Panc1 (cell line): ENCODE results near the gene RNF214. TPM values are rescaled to one million over a fixed set of nuclear protein-coding genes. Genes with fewer than 3 reads are reported as not detected.
"Not testable (repeated sequence)": the region's sequence is repeated elsewhere in the genome, so short reads cannot be mapped to it uniquely, and the experiment has no call there.

Experiments used
- ATAC-seq: fragments of 200-7000 bp; cut with Tn5 transposase; 2 replicates; pipeline ENCODE4 v1.9.1; 2020; ENCODE audit warnings: mild to moderate bottlenecking, moderate library complexity
- BruUV-seq: library from RNA; stranded (reverse); fragments of 400-500 nt; replicated peaks from 2 replicates; lab custom pipeline; 2021; lab: Mats Ljungman, UMichigan
- CTCF ChIA-PET: fragments of 300-600 bp; sonication (Branson Sonifier 250); formaldehyde crosslinking; loops from one replicate; lab custom pipeline; 2022; ENCODE audit warnings: antibody characterized with exemption; lab: Charles Lee
- POLR2A ChIA-PET: fragments of 300-600 bp; sonication (Branson Sonifier 250); formaldehyde crosslinking; loops from one replicate; lab custom pipeline; 2022; ENCODE audit warnings: antibody characterized with exemption; lab: Charles Lee
- DNase-seq: peaks from one replicate; pipeline ENCODE4 v3.0.0-alpha.2; 2010; ENCODE audit warnings: low read depth, low spot score
- H3K27ac ChIP-seq: 2 replicates; pipeline ENCODE4 v1.5.1; 2011; ENCODE audit warnings: mild to moderate bottlenecking, low read length, inconsistent platforms
- H3K27me3 ChIP-seq: fragments of 200-500 bp; sonication (Bioruptor generic); 2 replicates; pipeline ENCODE4 v1.6.0; 2014; ENCODE audit warnings: low read length, inconsistent platforms; ENCODE audit not compliant: control insufficient read depth, insufficient read depth
- H3K36me3 ChIP-seq: fragments of 200-500 bp; sonication (Bioruptor generic); 2 replicates; pipeline ENCODE4 v1.5.1; 2014; ENCODE audit warnings: inconsistent platforms, mild to moderate bottlenecking, low read length, moderate library complexity; ENCODE audit not compliant: control insufficient read depth, insufficient read depth
- H3K4me1 ChIP-seq: 2 replicates; pipeline ENCODE4 v1.5.1; 2011; ENCODE audit warnings: inconsistent platforms, mild to moderate bottlenecking, low read length, moderate library complexity; ENCODE audit not compliant: control insufficient read depth, insufficient read depth
- H3K4me3 ChIP-seq, 2 experiments: 2 replicates each; pipeline ENCODE4 v1.5.1; 2011 to 2012; ENCODE audit warnings: low read depth in 2 of 2, low read length in 2 of 2, mild to moderate bottlenecking in 2 of 2, inconsistent platforms in 1 of 2, moderate library complexity in 1 of 2
- H3K9me3 ChIP-seq: fragments of 200-500 bp; sonication (Bioruptor generic); 2 replicates; pipeline ENCODE4 v1.5.1; 2014; ENCODE audit warnings: low read depth, mild to moderate bottlenecking, inconsistent platforms, low read length, moderate library complexity; ENCODE audit not compliant: control insufficient read depth, insufficient read depth
- POLR2AphosphoS5 ChIP-seq: IDR thresholded peaks from 2 replicates; pipeline ENCODE4 v1.6.1; 2012; ENCODE audit warnings: mild to moderate bottlenecking, low read depth, low read length, moderate library complexity
- SIN3A ChIP-seq: IDR thresholded peaks from 2 replicates; pipeline ENCODE4 v1.6.1; 2012; ENCODE audit warnings: low read depth, mild to moderate bottlenecking, low read length, moderate library complexity, borderline replicate concordance; ENCODE audit not compliant: insufficient read depth
- TCF7L2 ChIP-seq: IDR thresholded peaks from 2 replicates; pipeline ENCODE4 v1.6.1; 2011; ENCODE audit warnings: mild to moderate bottlenecking, low read depth, low read length, inconsistent platforms
- in situ Hi-C: cut with HindIII; loops from 2 replicates; pipeline ENCODE4 v1.10.0; 2016; ENCODE audit warnings: low sequenced_read_pairs, low pct_unique_long_range_greater_than_20kb
- intact Hi-C: fragments of 100-400 bp; cut with micrococcal nuclease; formaldehyde crosslinking; loops from one replicate; pipeline ENCODE4 v1.10.0; 2022; ENCODE audit not compliant: unreplicated experiment
- total RNA-seq: library from RNA; stranded (reverse); gene quantifications from one replicate; pipeline ENCODE4 v1.2.1, GENCODE V29; 2021; ENCODE audit not compliant: unreplicated experiment
- TF ChIP-seq, protein P1 (sequence below), 2 experiments: IDR thresholded peaks; 2 replicates each; pipeline ENCODE4 v1.6.1; 2011 to 2012; ENCODE audit warnings: low read depth in 2 of 2, control low read depth in 1 of 2, low read length in 1 of 2, mild to moderate bottlenecking in 1 of 2, moderate library complexity in 1 of 2; ENCODE audit not compliant: insufficient read depth in 1 of 2
- TF ChIP-seq, protein P2 (sequence below): fragments of 450-650 bp; IDR thresholded peaks from 2 replicates; pipeline ENCODE4 v1.5.1; 2017; ENCODE audit warnings: mild to moderate bottlenecking

The RNF214 gene
- total RNA-seq, 1 experiment from 2014 or later, result 39.7 TPM

DNA sequence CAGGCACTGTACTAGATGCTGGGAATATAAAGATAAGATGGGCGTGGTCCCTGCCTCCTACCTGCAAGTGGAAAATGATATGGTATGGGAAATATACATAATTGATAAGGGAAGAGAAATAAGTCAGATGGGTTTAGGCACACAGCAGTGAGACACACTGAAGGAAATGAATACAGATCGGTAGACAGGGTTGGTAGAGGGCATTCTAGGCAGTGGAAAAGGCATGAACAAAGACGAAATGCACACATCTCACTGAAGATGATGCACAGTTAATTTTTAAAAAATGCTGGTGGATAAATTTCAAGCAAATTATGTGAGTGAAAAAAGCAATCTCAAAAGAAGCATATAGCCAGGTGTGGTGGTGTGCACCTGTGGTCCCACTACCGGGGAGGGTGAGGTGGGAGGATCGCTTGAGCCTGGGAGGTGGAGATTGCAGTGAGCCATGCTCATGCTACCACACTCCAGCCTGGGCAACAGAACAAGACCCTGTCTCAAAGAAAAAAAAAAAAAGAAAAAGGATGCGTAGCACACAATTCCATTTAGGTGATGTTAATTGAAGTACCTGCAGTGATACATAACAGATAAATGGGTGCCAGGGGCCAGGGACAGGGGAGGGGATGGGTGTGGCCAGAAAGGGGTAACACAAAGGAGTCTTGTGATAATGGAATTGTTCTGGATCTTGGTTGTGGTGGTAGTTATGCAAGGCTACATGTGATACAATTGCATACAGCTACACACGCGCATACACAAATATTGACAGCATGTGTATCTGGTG is 22.9 kb upstream of the RNF214 start:
- ATAC-seq, POLR2A ChIA-PET, H3K27ac ChIP-seq, BruUV-seq, intact Hi-C loops, H3K9me3 ChIP-seq, DNase-seq, H3K27me3 ChIP-seq, H3K36me3 ChIP-seq, in situ Hi-C loops, H3K4me3 ChIP-seq, CTCF ChIA-PET, H3K4me1 ChIP-seq: not testable (repeated sequence)

DNA sequence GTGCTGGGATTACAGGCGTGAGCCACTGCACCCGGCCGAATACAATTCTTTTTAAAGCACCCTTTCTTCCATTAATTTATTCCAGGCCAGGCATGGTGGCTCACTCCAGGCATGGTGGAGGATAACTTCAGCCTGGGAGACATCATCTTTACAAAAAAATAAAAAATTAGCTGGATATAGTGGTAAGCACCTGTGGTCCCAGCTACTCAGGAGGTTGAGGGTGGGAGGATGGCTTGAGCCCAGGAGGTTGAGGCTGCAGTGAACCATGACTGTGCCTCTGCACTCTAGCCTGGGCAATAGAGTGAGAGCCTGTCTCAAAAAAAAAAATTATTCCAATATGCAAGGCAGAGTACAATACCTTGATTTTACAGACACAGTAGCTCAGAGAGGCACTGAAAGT is 21.9 kb upstream of the RNF214 start:
- TF ChIP-seq POLR2AphosphoS5, result no peak
- TF ChIP-seq, protein P1, sequence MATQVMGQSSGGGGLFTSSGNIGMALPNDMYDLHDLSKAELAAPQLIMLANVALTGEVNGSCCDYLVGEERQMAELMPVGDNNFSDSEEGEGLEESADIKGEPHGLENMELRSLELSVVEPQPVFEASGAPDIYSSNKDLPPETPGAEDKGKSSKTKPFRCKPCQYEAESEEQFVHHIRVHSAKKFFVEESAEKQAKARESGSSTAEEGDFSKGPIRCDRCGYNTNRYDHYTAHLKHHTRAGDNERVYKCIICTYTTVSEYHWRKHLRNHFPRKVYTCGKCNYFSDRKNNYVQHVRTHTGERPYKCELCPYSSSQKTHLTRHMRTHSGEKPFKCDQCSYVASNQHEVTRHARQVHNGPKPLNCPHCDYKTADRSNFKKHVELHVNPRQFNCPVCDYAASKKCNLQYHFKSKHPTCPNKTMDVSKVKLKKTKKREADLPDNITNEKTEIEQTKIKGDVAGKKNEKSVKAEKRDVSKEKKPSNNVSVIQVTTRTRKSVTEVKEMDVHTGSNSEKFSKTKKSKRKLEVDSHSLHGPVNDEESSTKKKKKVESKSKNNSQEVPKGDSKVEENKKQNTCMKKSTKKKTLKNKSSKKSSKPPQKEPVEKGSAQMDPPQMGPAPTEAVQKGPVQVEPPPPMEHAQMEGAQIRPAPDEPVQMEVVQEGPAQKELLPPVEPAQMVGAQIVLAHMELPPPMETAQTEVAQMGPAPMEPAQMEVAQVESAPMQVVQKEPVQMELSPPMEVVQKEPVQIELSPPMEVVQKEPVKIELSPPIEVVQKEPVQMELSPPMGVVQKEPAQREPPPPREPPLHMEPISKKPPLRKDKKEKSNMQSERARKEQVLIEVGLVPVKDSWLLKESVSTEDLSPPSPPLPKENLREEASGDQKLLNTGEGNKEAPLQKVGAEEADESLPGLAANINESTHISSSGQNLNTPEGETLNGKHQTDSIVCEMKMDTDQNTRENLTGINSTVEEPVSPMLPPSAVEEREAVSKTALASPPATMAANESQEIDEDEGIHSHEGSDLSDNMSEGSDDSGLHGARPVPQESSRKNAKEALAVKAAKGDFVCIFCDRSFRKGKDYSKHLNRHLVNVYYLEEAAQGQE (IDR thresholded peaks at IDR 0.05; ENCODE audit: insufficient read depth in 1 of 2, low read depth in 2 of 2, low read length in 1 of 2), result no peak
- TF ChIP-seq, protein P2, sequence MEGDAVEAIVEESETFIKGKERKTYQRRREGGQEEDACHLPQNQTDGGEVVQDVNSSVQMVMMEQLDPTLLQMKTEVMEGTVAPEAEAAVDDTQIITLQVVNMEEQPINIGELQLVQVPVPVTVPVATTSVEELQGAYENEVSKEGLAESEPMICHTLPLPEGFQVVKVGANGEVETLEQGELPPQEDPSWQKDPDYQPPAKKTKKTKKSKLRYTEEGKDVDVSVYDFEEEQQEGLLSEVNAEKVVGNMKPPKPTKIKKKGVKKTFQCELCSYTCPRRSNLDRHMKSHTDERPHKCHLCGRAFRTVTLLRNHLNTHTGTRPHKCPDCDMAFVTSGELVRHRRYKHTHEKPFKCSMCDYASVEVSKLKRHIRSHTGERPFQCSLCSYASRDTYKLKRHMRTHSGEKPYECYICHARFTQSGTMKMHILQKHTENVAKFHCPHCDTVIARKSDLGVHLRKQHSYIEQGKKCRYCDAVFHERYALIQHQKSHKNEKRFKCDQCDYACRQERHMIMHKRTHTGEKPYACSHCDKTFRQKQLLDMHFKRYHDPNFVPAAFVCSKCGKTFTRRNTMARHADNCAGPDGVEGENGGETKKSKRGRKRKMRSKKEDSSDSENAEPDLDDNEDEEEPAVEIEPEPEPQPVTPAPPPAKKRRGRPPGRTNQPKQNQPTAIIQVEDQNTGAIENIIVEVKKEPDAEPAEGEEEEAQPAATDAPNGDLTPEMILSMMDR, result no peak
- TF ChIP-seq SIN3A, result no peak
- no peak for TF ChIP-seq TCF7L2
- DNase-seq, result no peak
- no peak for ATAC-seq
- ChIA-PET CTCF (interaction anchor here (0.7 kb wide), 1 partner anchor 269 kb away, joined by 3 read pairs; no protein-coding TSS in a partner anchor), POLR2A (no interaction called here)
- Histone ChIP-seq H3K9me3 (no peaks in the 10 kb centered on the region), H3K27me3 (no peaks in the 10 kb centered on the region), H3K27ac (no peak overlapping the region), H3K4me3 (no peak overlapping the region), H3K36me3 (no peaks in the 10 kb centered on the region), H3K4me1 (no peaks in the 10 kb centered on the region)
- in situ Hi-C loops, result no loop called here
- intact Hi-C loops, result no loop called here
- no TSS peak for BruUV-seq

GRCh38 chr11:117212697-117213355 is 19.6 kb upstream of the RNF214 start:
- no TSS peak for BruUV-seq
- no peak overlapping the region for H3K4me3 ChIP-seq
- in situ Hi-C loops, result no loop called here

More at GRCh38 chr11:117212697-117213355, 19.6 kb upstream of the RNF214 start:
- intact Hi-C loops, result no loop called here
- ChIA-PET POLR2A (no interaction called here), CTCF (no interaction called here)
- H3K9me3 ChIP-seq, result no peaks in the 10 kb centered on the region
- no peaks in the 10 kb centered on the region for H3K4me1 ChIP-seq
- H3K27ac ChIP-seq, result no peak overlapping the region
- TF ChIP-seq, protein P1 (IDR thresholded peaks at IDR 0.05; ENCODE audit: insufficient read depth in 1 of 2, low read depth in 2 of 2, low read length in 1 of 2), result no peak
- TF ChIP-seq POLR2AphosphoS5 (no peak), TCF7L2 (no peak), SIN3A (no peak)
- TF ChIP-seq, protein P2, result no peak
- no peak for ATAC-seq
- H3K27me3 ChIP-seq, result no peaks in the 10 kb centered on the region
- DNase-seq, result no peak
- H3K36me3 ChIP-seq, result no peaks in the 10 kb centered on the region
